T-helper 2 cell (primary cell): ENCODE data around the gene RABGAP1L.
"Not testable (repeated sequence)": the region's sequence is repeated elsewhere in the genome, so short reads cannot be mapped to it uniquely, and the experiment has no call there.

Source experiments
- DNase-seq, 5 experiments: peaks; one replicate each; pipeline versions ENCODE4 v3.0.0 to v3.0.0-alpha.2; 2012 to 2022
- total RNA-seq, 2 donors: gene quantifications; one replicate each; lab custom pipeline; 2026; lab: John Stamatoyannopoulos, UW

RABGAP1L gene
- total RNA-seq = 141 to 170 reads per million in 2 donors

GRCh38 chr1:174159252-174160108 lies at the start of gene RABGAP1L:
TSS of gene RABGAP1L (plus strand) at chr1:174159520.
- DNase-seq = peak; percentile 86 to 99 (median 90)

DNA sequence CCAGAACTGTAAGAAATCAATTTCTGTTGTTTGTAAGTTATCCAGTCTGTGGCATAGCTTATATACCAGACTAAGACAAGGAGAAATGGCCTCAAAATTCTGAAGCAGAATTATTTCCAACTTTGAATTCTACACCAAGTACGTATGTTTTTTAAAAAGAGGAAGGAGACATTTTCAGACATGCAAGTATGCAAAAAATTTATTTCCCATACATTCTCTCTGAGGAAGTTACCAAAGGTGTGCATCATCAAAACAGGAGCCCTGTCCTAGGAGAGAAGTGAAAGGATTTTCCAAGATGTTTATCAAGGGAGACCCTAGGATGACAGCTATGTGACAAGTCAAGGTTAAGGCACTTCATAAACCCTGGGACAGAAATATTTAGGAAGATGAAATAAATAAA lies 49.3 kb upstream of the RABGAP1L start:
- no peak for DNase-seq

DNA sequence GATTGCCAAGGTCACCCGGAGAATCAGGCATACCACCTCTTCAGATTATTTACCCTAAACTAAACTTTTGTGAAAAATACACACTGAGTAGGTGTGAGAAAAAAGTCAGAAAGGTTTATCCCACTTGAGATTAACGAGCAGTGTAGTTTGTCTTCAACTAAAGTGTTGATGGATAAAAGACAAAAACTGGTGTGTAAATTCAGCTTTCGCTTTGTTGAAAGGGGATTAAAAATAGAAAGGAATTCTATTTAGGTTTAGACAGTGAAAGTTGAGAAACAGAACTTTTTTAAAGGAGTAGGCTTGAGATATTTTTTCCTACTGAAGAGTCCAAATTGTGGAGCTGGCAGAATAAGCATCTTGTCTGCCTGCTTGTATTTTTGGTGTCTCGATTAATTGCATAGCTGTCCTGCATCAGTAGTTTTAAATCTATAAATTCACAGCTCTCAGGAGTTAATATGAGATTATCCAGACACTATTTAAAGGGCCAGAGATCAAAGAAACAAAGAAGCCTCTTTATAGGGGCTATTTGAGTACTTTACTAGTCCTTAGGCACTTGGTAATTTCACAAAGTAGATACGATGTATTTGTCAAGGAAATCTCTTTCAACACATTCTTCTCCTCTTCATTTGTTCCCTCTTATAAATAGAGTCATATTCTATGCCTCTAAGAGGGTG lies 46.7 kb upstream of the RABGAP1L start:
- DNase-seq = no peak

GRCh38 chr1:174114106-174114505 lies 45.2 kb upstream of the RABGAP1L start:
- DNase-seq = no peak

GRCh38 chr1:174114788-174115448 lies 44.4 kb upstream of the RABGAP1L start:
- DNase-seq = peak in 2 of 5 experiments; percentile 2 to 61

GRCh38 chr1:174116042-174116441 lies 43.3 kb upstream of the RABGAP1L start:
- peak in 1 of 5 experiments; percentile 14 for DNase-seq

DNA sequence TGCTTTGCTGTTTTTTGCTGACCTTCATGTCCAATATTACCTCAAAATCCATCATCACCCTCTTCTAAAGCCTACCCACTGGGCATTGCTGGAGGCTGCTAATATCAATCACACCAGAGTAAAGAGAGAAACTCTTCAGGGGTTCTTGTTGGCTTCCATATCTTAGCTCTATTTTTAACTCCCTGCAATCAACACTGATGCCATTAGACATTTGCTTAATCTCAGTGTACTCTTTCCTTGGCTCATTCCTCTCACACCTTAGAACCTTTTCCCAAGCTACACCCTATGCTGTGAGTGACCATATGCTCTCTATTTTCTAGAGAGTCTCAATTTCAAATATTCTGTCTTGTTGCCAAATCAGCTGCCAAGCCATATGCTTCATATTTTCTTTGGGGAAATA lies 40.6 kb upstream of the RABGAP1L start:
- no peak for DNase-seq

GRCh38 chr1:174122318-174122717 lies 37.0 kb upstream of the RABGAP1L start:
- not testable (repeated sequence) for DNase-seq

- DNase-seq = no peak
These were observed 35.5 kb upstream of the RABGAP1L start for GRCh38 chr1:174123843-174124242.

DNA sequence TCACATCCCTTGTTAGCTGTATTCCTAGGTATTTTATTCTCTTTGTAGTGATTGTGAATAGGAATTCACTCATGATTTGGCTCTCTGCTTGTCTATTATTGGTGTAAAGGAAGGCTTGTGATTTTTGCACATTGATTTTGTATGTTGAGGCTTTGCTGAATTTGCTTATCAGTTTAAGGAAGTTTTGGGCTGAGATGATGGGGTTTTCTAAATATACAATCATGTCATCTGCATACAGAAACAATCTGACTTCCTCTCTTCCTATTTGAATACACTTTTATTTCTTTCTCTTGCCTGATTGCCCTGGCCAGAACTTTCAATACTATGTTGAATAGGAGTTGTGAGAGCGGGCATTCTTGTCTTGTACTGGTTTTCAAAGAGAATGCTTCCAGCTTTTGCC lies 32.1 kb upstream of the RABGAP1L start:
- not testable (repeated sequence) for DNase-seq

DNA sequence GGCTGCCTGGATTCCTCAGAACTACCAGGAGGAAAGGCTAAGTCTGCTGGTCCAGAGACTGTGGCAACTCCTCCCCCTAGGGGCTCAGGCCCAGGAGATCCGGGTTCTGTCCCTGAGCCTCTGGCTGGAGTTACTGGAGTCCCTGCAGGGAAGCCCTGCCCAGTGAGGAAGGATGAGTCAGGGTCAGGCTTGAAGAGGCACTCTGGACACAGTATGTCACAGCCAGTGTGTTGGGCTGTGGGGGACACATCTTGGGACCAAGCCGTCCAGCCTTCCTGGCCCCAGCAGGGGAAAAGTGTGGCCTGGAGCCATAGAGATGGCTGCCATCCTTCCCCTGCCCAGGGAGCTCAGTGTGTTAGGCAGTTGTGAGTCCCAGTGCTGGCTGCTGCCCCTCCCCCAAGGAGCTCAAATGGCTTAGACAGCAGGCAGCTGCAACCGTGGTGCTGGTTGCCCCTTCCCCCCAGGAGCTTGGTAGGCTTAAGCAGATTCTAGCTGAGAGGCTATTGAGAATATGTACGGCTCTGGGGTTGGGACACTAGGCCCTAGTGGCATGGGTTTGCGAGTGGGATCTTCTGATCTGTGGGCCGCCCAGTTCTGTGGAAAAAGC lies 28.2 kb upstream of the RABGAP1L start:
- DNase-seq = no peak

GRCh38 chr1:174134003-174134659 lies 25.2 kb upstream of the RABGAP1L start:
- no peak for DNase-seq

- DNase-seq = no peak
These were observed 24.1 kb upstream of the RABGAP1L start for GRCh38 chr1:174135211-174135610.

- DNase-seq = no peak
These were observed 22.6 kb upstream of the RABGAP1L start for GRCh38 chr1:174136714-174137113.

DNA sequence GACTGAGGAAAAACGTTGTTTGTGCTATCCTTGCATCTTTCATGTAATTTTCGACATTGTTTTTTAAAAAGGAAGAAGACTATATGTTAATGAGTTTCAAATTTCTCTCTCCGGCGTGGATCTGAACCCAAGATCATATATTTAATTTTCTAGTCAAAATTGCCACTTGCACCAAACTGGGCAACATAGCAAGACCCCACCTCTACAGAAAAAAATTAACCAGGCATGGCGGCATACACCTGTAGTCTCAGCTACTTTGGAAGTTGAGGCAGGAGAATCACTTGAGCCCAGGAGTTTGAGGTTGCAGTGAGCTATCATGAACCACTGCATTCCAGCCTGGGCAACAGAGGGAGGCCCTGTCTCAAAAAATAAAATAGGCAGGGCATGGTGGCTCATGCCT lies 16.5 kb upstream of the RABGAP1L start:
- DNase-seq = no peak

DNA sequence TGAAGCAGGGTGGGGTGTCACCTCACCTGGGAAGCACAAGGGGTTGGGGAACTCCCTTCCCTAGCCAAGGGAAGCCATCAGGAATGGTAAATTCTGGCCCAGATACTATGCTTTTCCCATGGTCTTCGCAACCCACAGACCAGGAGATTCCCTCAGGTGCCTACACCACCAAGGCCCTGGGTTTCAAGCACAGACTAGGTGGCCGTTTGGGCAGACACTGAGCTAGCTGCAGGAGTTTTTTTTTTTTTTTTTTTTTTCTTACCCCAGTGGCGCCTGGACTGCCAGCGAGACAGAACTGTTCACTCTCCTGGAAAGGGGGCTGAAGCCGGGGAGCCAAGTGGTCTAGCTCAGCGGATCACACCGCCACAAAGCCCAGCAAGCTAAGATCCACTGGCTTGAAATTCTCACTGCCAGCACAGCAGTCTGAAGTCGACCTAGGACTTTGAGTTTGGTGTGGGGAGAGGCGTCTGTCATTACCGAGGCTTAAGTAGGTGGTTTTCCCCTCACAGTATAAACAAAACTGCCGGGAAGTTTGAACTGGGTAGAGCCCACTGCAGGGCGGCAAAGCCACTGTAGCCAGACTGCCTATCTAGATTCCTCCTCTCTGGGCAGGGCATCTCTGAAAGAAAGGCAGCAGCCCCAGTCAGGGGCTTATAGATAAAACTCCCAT lies 15.5 kb upstream of the RABGAP1L start:
- DNase-seq = not testable (repeated sequence)

- DNase-seq = not testable (repeated sequence)
These were observed 14.9 kb upstream of the RABGAP1L start for GRCh38 chr1:174144397-174144783.

GRCh38 chr1:174149216-174149615 lies 10.1 kb upstream of the RABGAP1L start:
- no peak for DNase-seq

GRCh38 chr1:174150499-174150898 lies 8.8 kb upstream of the RABGAP1L start:
- no peak for DNase-seq

GRCh38 chr1:174152427-174152826 lies 6.9 kb upstream of the RABGAP1L start:
- DNase-seq = no peak

GRCh38 chr1:174153085-174153824 lies 6.1 kb upstream of the RABGAP1L start:
- DNase-seq = peak in 1 of 5 experiments; percentile 92
